Peyer's patch (tissue), 4 donors: ENCODE measurements around the gene DAPK3.

Experiments used
- POLR2A ChIP-seq, 2 donors: fragments of 450-650 bp; IDR thresholded peaks; one replicate each; pipeline ENCODE4 v1.5.1; 2017; ENCODE audit warnings: antibody characterized with exemption in 2 of 2, mild to moderate bottlenecking in 2 of 2, moderate library complexity in 2 of 2
- TF ChIP-seq, protein P1 (sequence below), 6 experiments: fragments of 450-650 bp in 4 of 6; fragments of 200-600 bp in 2 of 6; sonication (generic) in 1 of 6; IDR thresholded peaks; one replicate each; pipeline ENCODE4 v1.5.1; 2017 to 2019; ENCODE audit warnings: antibody characterized with exemption in 6 of 6, mild to moderate bottlenecking in 3 of 6, moderate library complexity in 1 of 6

DNA sequence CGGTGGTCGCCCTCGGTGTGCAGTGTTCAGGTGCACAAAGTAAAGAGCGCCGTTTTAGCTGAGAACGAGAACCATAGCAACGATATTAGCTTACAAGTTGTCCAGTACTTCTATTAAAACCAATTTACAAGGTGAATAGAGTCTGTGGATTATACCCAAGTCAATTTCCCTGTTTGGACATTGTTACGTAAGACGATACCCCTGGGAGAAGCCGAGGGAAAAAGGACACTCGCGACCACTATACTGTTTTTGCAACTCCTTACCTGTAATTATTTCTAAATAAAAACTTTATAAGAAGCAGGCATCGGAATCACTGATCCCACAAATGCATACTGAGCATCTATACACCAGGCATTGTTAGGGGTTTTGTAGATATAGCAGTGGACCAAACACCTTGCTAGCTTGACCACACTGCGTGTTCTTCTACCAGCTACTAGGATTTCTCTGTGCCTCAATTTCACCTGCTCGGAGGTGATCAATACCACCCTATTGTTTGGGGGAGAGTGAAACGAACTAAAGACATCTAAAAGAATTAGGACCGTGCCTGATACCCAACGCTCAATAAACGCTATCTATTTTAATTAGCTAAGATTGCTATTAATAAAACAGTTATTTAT is 14.9 kb upstream of the DAPK3 start:
- TF ChIP-seq, protein P1, sequence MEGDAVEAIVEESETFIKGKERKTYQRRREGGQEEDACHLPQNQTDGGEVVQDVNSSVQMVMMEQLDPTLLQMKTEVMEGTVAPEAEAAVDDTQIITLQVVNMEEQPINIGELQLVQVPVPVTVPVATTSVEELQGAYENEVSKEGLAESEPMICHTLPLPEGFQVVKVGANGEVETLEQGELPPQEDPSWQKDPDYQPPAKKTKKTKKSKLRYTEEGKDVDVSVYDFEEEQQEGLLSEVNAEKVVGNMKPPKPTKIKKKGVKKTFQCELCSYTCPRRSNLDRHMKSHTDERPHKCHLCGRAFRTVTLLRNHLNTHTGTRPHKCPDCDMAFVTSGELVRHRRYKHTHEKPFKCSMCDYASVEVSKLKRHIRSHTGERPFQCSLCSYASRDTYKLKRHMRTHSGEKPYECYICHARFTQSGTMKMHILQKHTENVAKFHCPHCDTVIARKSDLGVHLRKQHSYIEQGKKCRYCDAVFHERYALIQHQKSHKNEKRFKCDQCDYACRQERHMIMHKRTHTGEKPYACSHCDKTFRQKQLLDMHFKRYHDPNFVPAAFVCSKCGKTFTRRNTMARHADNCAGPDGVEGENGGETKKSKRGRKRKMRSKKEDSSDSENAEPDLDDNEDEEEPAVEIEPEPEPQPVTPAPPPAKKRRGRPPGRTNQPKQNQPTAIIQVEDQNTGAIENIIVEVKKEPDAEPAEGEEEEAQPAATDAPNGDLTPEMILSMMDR (IDR thresholded peaks at IDR 0.05) = no peak
- no peak for TF ChIP-seq POLR2A (IDR thresholded peaks at IDR 0.05)
